GM19351 (cell line): ENCODE results near the gene SNAPIN.

Experiments
- ATAC-seq: cut with Tn5 transposase; IDR thresholded peaks from one replicate; pipeline ENCODE4 v1.9.1; 2021; ENCODE audit warnings: mild to moderate bottlenecking, moderate library complexity; ENCODE audit not compliant: unreplicated experiment

Gene SNAPIN

DNA sequence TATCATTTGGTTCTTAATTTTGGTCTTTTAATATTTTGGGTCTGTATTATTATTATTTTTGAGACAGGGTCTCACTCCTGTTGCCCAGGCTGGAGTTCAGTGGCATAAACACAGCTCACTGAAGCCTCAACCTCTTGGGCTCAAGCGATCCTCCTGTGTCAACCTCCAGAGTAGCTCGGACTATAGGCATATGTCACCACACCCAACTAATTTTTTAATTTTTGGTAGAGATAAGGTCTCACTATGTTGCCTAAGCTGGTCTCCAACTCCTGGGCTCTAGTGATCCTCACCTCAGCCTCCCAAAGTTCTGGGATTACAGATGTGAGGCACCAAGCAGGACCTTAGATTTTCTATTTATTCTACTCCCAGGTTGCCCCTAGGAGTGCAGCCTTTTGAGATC, 15.0 kb downstream of the SNAPIN start:
- ATAC-seq, result no peak

GRCh38 chr1:153677718-153678518, 19.4 kb downstream of the SNAPIN start:
- no peak for ATAC-seq

DNA sequence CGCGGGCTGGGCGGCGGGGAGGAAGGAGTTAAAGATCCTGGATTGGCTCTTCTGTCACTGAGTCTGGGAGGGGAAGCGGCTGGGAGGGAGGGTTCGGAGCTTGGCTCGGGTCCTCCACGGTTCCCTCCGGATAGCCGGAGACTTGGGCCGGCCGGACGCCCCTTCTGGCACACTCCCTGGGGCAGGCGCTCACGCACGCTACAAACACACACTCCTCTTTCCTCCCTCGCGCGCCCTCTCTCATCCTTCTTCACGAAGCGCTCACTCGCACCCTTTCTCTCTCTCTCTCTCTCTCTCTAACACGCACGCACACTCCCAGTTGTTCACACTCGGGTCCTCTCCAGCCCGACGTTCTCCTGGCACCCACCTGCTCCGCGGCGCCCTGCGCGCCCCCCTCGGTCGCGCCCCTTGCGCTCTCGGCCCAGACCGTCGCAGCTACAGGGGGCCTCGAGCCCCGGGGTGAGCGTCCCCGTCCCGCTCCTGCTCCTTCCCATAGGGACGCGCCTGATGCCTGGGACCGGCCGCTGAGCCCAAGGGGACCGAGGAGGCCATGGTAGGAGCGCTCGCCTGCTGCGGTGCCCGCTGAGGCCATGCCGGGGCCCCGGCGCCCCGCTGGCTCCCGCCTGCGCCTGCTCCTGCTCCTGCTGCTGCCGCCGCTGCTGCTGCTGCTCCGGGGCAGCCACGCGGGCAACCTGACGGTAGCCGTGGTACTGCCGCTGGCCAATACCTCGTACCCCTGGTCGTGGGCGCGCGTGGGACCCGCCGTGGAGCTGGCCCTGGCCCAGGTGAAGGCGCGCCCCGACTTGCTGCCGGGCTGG, 20.2 kb downstream of the SNAPIN start, which contains the start of gene NPR1:
Gene NPR1 (plus strand): TSS at position 170 of the 818 bp plus-strand sequence. CDS start 421 bp downstream, at position 591.
- no peak for ATAC-seq

- ATAC-seq, result no peak
Measured at GRCh38 chr1:153679337-153680119, 21.0 kb downstream of the SNAPIN start.

DNA sequence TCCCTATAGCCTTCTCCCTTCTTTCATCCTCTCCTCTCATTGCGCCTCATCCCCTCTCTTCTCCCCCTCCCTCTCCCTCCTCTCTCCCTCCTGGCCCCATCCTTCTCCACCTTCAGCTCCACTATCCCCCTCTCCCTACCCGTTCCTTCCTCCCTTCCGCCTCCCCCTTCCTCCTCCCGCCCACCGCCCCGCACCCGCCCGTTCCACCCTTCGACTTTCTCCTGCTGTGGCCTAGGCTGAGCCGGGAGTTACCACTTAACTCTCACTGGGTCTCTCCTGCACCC, 21.6 kb downstream of the SNAPIN start:
- ATAC-seq, result no peak

GRCh38 chr1:153682730-153683129, 24.2 kb downstream of the SNAPIN start:
- ATAC-seq, result no peak

DNA sequence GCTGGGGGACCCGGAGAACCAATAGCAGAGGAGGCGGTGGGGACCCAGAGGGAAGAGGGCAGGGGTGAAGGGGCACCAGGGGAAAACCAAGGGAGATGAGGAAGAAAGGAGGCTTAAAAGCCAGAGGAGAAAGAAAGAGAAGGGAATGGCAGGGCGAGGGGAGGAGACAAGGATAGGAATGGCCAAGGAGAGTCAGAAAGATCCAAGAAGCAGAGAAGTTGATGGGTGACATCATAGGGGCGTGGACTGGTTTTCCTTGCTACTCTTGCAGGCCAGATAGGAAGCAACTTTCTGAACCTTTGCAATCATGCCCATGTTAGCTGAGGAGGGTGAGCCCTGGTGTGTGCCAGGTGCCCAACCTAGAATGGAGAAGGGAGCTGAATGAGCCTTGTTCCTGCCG, 25.4 kb downstream of the SNAPIN start:
- ATAC-seq, result no peak

- no peak for ATAC-seq
Measured at GRCh38 chr1:153684892-153685291, 26.4 kb downstream of the SNAPIN start.

DNA sequence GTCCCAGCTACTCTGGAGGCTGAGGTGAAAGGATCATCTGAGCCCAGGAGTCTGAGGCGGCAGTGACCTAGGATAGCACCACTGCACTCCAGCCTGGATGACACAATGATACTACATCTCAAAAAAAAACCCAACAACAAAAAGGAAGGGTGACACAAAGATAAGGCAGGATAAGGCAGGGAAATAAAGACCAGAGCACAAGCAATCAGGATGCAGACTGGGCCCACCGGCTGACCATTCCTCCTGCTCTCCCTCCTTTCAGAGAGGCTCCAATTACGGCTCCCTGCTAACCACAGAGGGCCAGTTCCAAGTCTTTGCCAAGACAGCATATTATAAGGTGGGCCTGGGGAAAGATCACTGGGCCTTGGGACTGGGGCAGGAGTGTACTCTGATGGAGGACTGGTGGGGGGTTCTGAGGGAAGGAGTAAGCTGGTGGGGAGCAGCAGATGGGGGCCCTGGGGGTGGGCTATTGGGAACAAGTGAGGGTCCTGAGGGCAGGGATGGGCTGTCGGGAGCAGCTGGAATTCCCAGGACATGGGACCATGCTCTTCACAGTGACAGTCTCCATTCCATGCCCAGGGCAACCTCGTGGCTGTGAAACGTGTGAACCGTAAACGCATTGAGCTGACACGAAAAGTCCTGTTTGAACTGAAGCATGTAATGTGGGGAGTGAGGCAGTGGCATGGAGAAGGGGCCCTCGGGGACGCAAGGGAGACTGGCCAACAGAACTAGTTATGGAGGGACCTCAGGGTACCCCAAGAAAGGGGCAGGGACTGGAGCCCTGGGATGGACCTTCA, 27.2 kb downstream of the SNAPIN start:
- no peak for ATAC-seq

DNA sequence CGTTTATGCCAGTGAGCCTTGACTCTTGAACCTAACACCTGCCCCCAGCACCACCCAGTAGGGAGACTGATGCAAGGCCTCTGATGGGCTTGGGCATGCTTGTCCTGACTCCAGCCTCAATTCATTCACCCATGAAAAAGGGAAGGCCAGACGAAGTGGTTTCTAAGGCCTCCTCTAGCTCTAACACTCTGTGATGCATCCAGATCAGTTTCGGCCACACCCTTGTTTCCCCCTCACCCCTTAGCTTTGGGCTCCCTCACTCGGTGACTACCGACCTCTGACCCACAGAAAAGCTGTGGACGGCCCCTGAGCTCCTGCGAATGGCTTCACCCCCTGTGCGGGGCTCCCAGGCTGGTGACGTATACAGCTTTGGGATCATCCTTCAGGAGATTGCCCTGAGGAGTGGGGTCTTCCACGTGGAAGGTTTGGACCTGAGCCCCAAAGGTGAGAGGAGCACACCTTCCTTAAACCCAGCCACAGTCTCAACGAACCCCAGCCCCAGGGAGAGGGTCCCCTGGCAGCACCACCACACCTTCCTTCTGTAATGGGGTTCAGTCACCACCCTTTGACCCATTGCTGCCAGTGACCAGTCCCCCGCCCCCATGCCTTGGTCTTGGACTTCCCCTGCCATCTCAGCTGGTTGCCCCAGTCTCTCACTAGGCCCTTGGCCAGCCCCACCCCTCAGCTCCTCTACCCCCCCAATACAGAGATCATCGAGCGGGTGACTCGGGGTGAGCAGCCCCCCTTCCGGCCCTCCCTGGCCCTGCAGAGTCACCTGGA, 29.0 kb downstream of the SNAPIN start:
- ATAC-seq, result no peak

- no peak for ATAC-seq
Measured at GRCh38 chr1:153688276-153688675, 29.8 kb downstream of the SNAPIN start.

DNA sequence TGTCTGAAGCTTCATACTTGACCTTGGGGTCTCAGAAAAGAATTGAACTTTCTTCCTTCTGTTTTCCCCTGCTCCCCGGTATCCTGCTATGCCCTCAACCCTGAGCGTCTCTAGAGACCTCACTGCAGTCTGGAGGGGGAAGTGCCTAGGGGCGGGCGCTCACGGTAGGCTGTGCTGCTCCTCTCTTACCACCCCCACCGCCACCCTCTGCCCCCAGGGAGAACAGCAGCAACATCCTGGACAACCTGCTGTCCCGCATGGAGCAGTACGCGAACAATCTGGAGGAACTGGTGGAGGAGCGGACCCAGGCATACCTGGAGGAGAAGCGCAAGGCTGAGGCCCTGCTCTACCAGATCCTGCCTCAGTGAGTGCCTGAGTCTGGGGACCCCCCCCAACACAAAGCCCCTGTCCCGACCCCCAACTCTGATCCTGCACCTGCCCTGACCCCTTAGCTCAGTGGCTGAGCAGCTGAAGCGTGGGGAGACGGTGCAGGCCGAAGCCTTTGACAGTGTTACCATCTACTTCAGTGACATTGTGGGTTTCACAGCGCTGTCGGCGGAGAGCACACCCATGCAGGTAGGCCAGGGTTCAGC, 30.3 kb downstream of the SNAPIN start:
- ATAC-seq, result no peak

GRCh38 chr1:153693466-153693865, 35.0 kb downstream of the SNAPIN start:
- no peak for ATAC-seq

DNA sequence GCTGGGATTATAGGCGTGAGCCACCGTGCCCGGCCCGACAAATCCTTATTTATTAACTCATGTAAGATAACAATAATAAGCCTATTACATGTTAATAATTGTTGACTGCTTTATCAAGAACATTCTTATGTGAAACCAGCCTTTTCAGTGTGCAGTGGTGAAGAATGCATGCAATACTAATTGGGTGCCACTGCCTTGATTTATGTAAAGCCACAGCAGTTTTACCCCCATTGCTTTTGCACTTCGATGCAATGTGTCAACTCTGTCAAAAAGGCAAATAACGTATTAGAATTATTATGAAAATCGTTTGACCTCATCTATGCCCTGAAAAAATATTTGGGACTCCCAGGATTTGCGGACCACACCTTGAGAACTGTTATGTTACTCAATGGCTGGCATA, 38.2 kb downstream of the SNAPIN start:
- ATAC-seq, result no peak

- no peak for ATAC-seq
Measured at GRCh38 chr1:153697191-153698019, 38.9 kb downstream of the SNAPIN start.

- no peak for ATAC-seq
Measured at GRCh38 chr1:153698020-153698922, 39.8 kb downstream of the SNAPIN start.

DNA sequence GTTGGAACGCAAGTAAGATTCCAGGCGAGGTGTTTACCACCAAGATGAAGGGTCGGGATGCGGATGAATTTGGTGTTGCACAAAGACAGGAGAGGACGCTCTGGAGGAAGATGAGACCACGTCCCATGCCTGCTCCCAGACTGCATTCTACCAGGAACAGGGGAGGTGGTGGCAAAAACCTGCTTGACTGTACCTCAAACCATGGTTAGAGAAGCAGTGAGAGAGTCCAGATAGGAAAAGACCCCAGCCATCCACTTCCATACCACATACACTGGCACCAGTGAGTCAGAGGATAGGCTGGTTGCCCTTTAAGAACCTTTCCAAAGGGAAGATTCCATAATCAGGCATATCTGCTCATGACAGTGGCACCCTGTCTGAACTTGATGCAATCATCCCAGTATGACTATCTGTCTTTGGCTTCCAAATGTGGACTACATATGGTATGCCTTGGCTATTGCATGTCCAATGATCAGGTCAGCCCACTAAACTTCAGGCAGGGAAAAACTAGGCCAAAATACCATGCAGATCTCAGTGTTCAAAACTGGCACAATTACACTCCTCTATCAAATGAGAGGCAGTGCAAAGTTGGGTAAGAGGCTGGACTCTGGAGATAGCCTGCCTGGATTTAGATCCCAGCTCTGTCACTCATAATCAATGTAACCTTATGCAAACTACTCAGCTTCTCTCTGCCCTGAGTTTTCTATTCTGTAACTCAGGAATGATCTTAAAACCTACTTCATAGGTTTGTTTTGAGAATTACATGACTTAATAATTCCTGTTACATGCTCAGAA, 40.6 kb downstream of the SNAPIN start:
- ATAC-seq, result no peak
